Panc1 (cell line): Measurements from ENCODE around the gene HMGB1.

Source experiments
- POLR2AphosphoS5 ChIP-seq: IDR thresholded peaks from 2 replicates; pipeline ENCODE4 v1.6.1; 2012; ENCODE audit warnings: mild to moderate bottlenecking, low read depth, low read length, moderate library complexity
- TCF7L2 ChIP-seq: IDR thresholded peaks from 2 replicates; pipeline ENCODE4 v1.6.1; 2011; ENCODE audit warnings: mild to moderate bottlenecking, low read depth, low read length, inconsistent platforms
- TF ChIP-seq, protein P1 (sequence below): fragments of 450-650 bp; IDR thresholded peaks from 2 replicates; pipeline ENCODE4 v1.5.1; 2017; ENCODE audit warnings: mild to moderate bottlenecking
- TF ChIP-seq, protein P2 (sequence below), 2 experiments: IDR thresholded peaks; 2 replicates each; pipeline ENCODE4 v1.6.1; 2011 to 2012; ENCODE audit warnings: low read depth in 2 of 2, control low read depth in 1 of 2, low read length in 1 of 2, mild to moderate bottlenecking in 1 of 2, moderate library complexity in 1 of 2; ENCODE audit not compliant: insufficient read depth in 1 of 2

DNA sequence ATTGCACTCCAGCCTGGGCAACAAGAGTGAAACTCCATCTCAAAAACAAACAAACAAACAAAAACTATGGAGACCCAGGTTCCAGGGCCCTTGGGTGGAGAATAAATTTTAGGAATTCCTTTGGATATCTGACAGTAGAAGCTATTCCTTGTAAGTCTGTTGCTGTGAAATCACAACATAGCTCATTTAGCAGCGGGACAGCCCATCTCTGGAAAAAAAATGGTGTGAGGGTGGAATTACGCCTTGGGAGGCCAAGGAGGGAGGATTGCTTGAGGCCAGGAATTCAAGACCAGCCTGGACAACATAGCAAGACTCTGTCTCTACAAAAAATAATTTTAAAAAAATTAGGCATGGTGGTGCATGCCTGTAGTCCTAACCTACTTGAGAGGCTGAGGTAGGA is 15.7 kb downstream of the HMGB1 start:
- TF ChIP-seq, protein P1, sequence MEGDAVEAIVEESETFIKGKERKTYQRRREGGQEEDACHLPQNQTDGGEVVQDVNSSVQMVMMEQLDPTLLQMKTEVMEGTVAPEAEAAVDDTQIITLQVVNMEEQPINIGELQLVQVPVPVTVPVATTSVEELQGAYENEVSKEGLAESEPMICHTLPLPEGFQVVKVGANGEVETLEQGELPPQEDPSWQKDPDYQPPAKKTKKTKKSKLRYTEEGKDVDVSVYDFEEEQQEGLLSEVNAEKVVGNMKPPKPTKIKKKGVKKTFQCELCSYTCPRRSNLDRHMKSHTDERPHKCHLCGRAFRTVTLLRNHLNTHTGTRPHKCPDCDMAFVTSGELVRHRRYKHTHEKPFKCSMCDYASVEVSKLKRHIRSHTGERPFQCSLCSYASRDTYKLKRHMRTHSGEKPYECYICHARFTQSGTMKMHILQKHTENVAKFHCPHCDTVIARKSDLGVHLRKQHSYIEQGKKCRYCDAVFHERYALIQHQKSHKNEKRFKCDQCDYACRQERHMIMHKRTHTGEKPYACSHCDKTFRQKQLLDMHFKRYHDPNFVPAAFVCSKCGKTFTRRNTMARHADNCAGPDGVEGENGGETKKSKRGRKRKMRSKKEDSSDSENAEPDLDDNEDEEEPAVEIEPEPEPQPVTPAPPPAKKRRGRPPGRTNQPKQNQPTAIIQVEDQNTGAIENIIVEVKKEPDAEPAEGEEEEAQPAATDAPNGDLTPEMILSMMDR, result no peak
- TF ChIP-seq POLR2AphosphoS5 (no peak), TCF7L2 (no peak)
- TF ChIP-seq, protein P2, sequence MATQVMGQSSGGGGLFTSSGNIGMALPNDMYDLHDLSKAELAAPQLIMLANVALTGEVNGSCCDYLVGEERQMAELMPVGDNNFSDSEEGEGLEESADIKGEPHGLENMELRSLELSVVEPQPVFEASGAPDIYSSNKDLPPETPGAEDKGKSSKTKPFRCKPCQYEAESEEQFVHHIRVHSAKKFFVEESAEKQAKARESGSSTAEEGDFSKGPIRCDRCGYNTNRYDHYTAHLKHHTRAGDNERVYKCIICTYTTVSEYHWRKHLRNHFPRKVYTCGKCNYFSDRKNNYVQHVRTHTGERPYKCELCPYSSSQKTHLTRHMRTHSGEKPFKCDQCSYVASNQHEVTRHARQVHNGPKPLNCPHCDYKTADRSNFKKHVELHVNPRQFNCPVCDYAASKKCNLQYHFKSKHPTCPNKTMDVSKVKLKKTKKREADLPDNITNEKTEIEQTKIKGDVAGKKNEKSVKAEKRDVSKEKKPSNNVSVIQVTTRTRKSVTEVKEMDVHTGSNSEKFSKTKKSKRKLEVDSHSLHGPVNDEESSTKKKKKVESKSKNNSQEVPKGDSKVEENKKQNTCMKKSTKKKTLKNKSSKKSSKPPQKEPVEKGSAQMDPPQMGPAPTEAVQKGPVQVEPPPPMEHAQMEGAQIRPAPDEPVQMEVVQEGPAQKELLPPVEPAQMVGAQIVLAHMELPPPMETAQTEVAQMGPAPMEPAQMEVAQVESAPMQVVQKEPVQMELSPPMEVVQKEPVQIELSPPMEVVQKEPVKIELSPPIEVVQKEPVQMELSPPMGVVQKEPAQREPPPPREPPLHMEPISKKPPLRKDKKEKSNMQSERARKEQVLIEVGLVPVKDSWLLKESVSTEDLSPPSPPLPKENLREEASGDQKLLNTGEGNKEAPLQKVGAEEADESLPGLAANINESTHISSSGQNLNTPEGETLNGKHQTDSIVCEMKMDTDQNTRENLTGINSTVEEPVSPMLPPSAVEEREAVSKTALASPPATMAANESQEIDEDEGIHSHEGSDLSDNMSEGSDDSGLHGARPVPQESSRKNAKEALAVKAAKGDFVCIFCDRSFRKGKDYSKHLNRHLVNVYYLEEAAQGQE (IDR thresholded peaks at IDR 0.05; ENCODE audit: insufficient read depth in 1 of 2, low read depth in 2 of 2, low read length in 1 of 2), result no peak
